SU-DHL-6 (cell line): ENCODE results near the gene FGF22.

Experiments used
- CTCF ChIP-seq: fragments of 200-600 bp; sonication (generic); IDR thresholded peaks from one replicate; pipeline ENCODE4 v1.5.1; 2017; ENCODE audit warnings: antibody characterized with exemption, mild to moderate bottlenecking, low read length, moderate library complexity; ENCODE audit not compliant: insufficient read depth, poor library complexity, severe bottlenecking
- EZH2phosphoT487 ChIP-seq: fragments of 200-600 bp; sonication (generic), shearing (Covaris generic); conservative IDR thresholded peaks from 2 replicates; pipeline ENCODE4 v1.6.1; 2018; ENCODE audit warnings: mild to moderate bottlenecking, antibody characterized with exemption, low read length, moderate library complexity, mixed read lengths

- TF ChIP-seq CTCF = no peak
- no peak for TF ChIP-seq EZH2phosphoT487
These were observed 21.9 kb downstream of the FGF22 start for GRCh38 chr19:661427-662196.
